ENCODE data around the gene USPL1.

Gene USPL1

DNA sequence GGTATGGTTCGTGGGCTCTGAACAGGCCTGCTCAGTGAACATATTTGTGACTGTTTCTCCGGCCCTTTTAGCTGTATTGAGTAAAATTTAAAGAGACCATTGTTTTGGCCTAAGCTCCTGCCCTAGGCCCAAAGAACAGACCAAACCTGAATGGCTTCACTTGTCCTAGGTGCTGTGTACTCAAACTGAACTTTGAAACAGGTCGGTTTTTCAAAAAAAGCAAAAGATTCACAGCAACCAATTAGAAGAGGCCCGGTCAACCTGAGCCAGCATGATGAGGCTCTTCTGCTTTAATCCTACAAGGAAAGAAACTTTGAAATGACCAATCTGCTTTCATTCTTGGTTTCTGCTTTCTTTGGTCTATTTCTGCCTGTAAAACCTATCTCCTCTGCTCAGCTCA lies 50.6 kb downstream of the USPL1 start:
- no peak overlapping the region for H3K27ac ChIP-seq (ENCODE audit: insufficient read depth, low read length, poor library complexity, severe bottlenecking)
- DNase-seq, result no peak
- no peak overlapping the region for H3K4me3 ChIP-seq (ENCODE audit: insufficient read depth, low read depth, low read length, poor library complexity, severe bottlenecking)
- no peaks in the 10 kb centered on the region for H3K36me3 ChIP-seq (ENCODE audit: control insufficient read depth, insufficient read depth, low read length)
- H3K9me3 ChIP-seq (ENCODE audit: control insufficient read depth, low read length), result no peaks in the 10 kb centered on the region
- H3K4me1 ChIP-seq (ENCODE audit: control insufficient read depth, insufficient read depth, low read length, poor library complexity, severe bottlenecking), result peaks cover 6% of the 10 kb centered on the region
- H3K27me3 ChIP-seq (replicated peaks; ENCODE audit: control insufficient read depth, insufficient read depth, low read length, poor library complexity, severe bottlenecking), result no peaks in the 10 kb centered on the region

DNA sequence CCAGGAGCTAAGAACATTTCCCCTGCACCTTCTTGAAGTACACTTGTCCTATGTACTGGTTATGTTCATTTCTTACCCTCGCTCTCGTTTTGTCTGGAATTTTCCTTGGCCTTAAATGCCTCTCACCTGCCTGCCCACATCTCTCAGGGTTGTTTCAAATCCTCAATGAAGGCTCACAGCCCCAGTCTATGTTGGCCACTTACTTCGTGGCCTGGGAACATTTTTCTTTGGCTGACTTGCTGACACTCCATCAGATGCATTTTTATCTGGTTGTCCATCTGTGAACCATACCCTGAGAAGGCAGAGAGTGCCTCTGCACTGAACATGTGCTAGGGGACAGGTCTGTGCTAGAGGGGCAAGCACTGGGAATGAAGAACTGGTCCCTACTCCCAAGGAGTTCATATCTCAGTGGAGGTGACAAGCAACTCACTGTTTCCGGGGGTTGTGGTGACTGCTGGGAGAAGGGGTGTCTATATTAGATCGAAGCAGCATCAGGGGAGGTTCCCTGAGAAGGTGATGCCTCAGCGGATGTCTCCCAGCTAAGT lies 53.6 kb downstream of the USPL1 start:
- Histone ChIP-seq H3K4me1 (ENCODE audit: control insufficient read depth, insufficient read depth, low read length, poor library complexity, severe bottlenecking) (no peaks in the 10 kb centered on the region), H3K4me3 (ENCODE audit: insufficient read depth, low read depth, low read length, poor library complexity, severe bottlenecking) (no peak overlapping the region), H3K27me3 (replicated peaks; ENCODE audit: control insufficient read depth, insufficient read depth, low read length, poor library complexity, severe bottlenecking) (no peaks in the 10 kb centered on the region), H3K9me3 (ENCODE audit: control insufficient read depth, low read length) (no peaks in the 10 kb centered on the region), H3K36me3 (ENCODE audit: control insufficient read depth, insufficient read depth, low read length) (no peaks in the 10 kb centered on the region), H3K27ac (ENCODE audit: insufficient read depth, low read length, poor library complexity, severe bottlenecking) (no peak overlapping the region)
- no peak for DNase-seq

DNA sequence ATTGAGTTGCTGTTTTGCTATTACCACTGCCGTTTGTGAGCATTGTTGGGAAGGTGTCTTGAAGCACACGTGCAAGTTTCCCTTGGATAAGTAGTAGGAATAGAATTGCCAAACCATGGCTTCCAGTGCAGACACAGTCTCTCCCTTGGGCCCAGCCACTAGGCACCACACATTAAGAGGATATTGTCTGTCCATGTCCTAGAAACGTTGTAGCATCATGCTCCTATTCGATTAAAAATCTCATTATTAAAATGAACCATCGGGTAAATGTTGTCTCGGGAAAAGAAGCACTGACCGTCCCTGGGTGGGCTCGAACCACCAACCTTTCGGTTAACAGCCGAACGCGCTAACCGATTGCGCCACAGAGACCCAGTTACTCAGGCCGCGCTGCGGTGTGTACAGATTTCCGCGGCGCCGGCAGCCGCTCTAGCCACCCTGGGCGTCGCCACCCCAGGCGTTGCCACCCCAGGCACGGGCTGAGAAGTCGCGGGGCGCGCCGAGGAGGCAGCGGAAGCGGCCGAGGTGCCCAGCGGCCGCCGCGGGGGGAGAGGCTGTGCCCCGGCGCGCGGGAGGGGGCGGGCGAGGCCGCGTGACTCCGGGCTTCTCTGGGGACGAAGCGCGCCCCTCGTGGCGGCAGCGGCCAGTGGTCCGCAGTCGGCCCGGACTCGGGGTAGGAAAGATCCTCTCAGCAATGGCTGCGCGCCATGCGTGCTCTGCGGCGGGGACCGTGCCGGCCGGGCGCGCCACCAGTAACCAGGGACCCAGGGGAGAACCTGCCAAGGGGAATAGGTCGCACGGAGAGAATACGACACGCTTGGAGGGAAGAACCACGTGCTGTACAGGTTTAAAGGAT lies 56.2 kb downstream of the USPL1 start:
- Histone ChIP-seq H3K27me3 (replicated peaks; ENCODE audit: control insufficient read depth, insufficient read depth, low read length, poor library complexity, severe bottlenecking) (no peaks in the 10 kb centered on the region), H3K4me3 (ENCODE audit: insufficient read depth, low read depth, low read length, poor library complexity, severe bottlenecking) (peak overlapping the region; percentile 47), H3K9me3 (ENCODE audit: control insufficient read depth, low read length) (no peaks in the 10 kb centered on the region), H3K4me1 (ENCODE audit: control insufficient read depth, insufficient read depth, low read length, poor library complexity, severe bottlenecking) (no peaks in the 10 kb centered on the region), H3K36me3 (ENCODE audit: control insufficient read depth, insufficient read depth, low read length) (no peaks in the 10 kb centered on the region), H3K27ac (ENCODE audit: insufficient read depth, low read length, poor library complexity, severe bottlenecking) (peak overlapping the region; percentile 47)
- DNase-seq, result peak; percentile 75 to 87 (median 84)

DNA sequence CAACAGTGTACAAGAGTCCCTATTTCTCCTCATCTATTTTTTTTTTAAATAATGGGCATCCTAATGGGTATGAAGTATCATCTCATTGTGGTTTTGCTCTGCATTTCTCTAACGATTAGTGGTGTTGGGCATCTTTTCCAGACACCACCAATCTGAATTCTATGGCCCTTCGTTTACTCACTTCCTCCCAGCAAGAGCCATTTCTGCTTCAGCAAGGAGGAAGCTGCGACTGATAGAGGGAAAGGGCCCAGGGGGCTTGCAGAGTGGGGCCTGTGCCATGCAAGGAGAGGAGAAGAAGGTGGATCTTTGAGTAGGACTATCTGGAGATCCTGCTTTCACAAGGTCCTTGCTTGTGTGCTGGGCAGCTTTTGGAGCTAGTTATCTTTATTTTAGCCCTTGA lies 58.0 kb downstream of the USPL1 start:
- Histone ChIP-seq H3K27me3 (replicated peaks; ENCODE audit: control insufficient read depth, insufficient read depth, low read length, poor library complexity, severe bottlenecking) (no peaks in the 10 kb centered on the region), H3K9me3 (ENCODE audit: control insufficient read depth, low read length) (no peaks in the 10 kb centered on the region), H3K4me1 (ENCODE audit: control insufficient read depth, insufficient read depth, low read length, poor library complexity, severe bottlenecking) (no peaks in the 10 kb centered on the region), H3K27ac (ENCODE audit: insufficient read depth, low read length, poor library complexity, severe bottlenecking) (no peak overlapping the region), H3K36me3 (ENCODE audit: control insufficient read depth, insufficient read depth, low read length) (no peaks in the 10 kb centered on the region), H3K4me3 (ENCODE audit: insufficient read depth, low read depth, low read length, poor library complexity, severe bottlenecking) (no peak overlapping the region)
- no peak for DNase-seq

DNA sequence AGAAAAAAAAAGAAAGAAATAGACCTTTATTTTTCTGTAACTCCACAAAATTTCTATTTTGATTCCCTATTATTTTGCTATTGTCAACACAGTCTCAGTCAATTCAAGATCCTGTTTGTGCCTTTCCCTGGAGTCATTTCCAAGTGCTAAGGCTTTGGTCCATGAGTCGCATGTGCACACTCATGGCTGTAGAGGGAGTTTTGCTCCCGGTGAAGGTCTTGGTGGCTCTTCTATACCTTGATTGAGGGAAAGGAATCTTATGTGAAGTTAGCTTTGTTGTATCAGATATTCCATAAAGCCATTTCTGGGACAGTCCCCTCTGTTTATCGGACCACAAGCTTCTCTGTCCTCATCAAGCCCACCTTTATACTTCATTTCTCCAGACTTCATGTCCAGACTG lies 59.0 kb downstream of the USPL1 start:
- H3K36me3 ChIP-seq (ENCODE audit: control insufficient read depth, insufficient read depth, low read length), result no peaks in the 10 kb centered on the region
- H3K27me3 ChIP-seq (replicated peaks; ENCODE audit: control insufficient read depth, insufficient read depth, low read length, poor library complexity, severe bottlenecking), result no peaks in the 10 kb centered on the region
- no peak overlapping the region for H3K4me3 ChIP-seq (ENCODE audit: insufficient read depth, low read depth, low read length, poor library complexity, severe bottlenecking)
- no peak for DNase-seq
- no peaks in the 10 kb centered on the region for H3K9me3 ChIP-seq (ENCODE audit: control insufficient read depth, low read length)
- H3K4me1 ChIP-seq (ENCODE audit: control insufficient read depth, insufficient read depth, low read length, poor library complexity, severe bottlenecking), result no peaks in the 10 kb centered on the region
- H3K27ac ChIP-seq (ENCODE audit: insufficient read depth, low read length, poor library complexity, severe bottlenecking), result no peak overlapping the region

DNA sequence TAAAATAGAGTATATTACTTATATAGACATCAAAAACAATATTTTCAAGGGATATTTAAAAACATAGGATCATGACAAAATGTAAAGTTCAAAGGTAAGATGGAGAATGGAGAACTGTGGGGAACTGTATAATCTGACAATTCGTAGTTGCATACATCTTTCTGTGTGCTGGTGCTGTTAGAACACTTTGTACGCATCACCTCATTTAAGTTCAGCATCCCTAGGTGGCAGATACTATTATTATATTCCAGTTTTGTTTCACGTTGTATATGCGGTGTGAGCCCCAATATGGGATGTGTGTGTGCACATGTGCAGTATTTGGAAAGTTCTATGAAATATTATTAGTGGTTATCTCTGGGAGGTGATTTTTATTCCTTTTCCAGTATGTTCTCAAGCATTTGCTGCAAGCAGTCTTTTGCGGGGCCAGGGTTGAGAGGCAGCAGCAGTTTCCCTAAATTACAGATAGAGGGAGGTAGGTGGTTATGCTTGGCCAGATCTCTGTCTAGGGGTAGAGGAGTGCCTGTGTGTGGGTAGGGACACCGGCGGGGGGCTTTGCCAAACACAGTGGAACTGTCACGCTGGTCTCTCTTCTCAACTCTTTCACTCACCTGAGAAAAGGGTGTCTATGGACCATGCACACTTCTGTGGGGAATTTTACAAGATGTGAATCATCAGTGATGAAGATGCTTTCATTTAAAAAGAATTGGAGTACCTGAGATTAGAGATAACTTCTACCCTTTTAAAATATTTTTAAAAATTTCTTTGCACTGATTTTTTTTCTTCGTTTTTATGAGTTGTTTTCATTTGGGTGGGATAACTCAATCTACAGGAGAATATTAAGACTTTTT lies 62.0 kb downstream of the USPL1 start:
- Histone ChIP-seq H3K9me3 (ENCODE audit: control insufficient read depth, low read length) (no peaks in the 10 kb centered on the region), H3K4me3 (ENCODE audit: insufficient read depth, low read depth, low read length, poor library complexity, severe bottlenecking) (no peak overlapping the region), H3K4me1 (ENCODE audit: control insufficient read depth, insufficient read depth, low read length, poor library complexity, severe bottlenecking) (no peaks in the 10 kb centered on the region), H3K27ac (ENCODE audit: insufficient read depth, low read length, poor library complexity, severe bottlenecking) (no peak overlapping the region), H3K27me3 (replicated peaks; ENCODE audit: control insufficient read depth, insufficient read depth, low read length, poor library complexity, severe bottlenecking) (no peaks in the 10 kb centered on the region), H3K36me3 (ENCODE audit: control insufficient read depth, insufficient read depth, low read length) (no peaks in the 10 kb centered on the region)
- DNase-seq, result peak in 1 of 3 donors; percentile 7

DNA sequence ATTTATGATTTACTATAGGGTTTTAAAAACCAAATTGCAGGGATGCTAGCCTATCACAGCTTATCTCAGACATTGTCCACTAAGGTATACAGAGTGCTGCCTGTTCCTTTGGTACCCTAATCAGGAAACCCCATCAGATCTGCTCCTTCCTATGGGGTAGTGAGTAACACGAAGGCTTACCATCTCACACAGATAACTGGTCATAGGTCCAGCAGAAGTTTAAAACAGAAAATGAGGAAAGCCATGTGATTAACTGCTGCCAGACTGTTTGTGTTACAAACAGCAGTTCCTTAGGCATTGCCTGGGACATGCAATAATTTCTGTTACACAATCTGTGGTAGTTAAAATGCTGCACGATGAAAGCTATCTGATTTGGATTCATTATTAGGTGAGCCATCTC lies 64.1 kb downstream of the USPL1 start:
- H3K4me3 ChIP-seq (ENCODE audit: insufficient read depth, low read depth, low read length, poor library complexity, severe bottlenecking), result no peak overlapping the region
- no peaks in the 10 kb centered on the region for H3K27me3 ChIP-seq (replicated peaks; ENCODE audit: control insufficient read depth, insufficient read depth, low read length, poor library complexity, severe bottlenecking)
- H3K27ac ChIP-seq (ENCODE audit: insufficient read depth, low read length, poor library complexity, severe bottlenecking), result no peak overlapping the region
- H3K36me3 ChIP-seq (ENCODE audit: control insufficient read depth, insufficient read depth, low read length), result no peaks in the 10 kb centered on the region
- no peaks in the 10 kb centered on the region for H3K9me3 ChIP-seq (ENCODE audit: control insufficient read depth, low read length)
- DNase-seq, result no peak
- no peaks in the 10 kb centered on the region for H3K4me1 ChIP-seq (ENCODE audit: control insufficient read depth, insufficient read depth, low read length, poor library complexity, severe bottlenecking)

DNA sequence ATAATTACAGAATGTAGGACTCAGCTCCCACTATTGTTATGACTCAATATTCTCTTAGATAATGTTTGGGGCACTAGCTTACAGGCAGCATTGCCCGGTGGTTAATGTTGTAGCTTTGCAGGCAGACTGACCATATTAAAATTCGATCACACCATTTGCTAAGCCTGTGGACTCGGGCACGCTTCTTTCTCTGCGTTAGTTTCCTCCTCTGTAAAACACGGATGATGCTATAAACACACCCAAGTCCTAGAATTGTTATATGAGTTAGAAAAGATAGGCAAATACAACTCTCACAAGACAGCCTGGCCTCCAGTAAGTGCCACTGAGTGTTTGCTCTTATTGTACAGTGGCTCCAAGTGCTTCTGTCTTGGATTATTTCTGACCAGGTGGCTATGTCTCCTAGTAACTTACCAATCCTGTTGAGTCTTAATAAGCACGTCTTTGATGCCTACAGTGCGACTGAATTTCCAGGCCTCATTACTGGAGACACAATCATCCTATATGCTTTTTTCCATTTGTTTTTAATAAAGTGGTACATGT lies 67.7 kb downstream of the USPL1 start:
- Histone ChIP-seq H3K4me1 (ENCODE audit: control insufficient read depth, insufficient read depth, low read length, poor library complexity, severe bottlenecking) (no peaks in the 10 kb centered on the region), H3K36me3 (ENCODE audit: control insufficient read depth, insufficient read depth, low read length) (no peaks in the 10 kb centered on the region), H3K27me3 (replicated peaks; ENCODE audit: control insufficient read depth, insufficient read depth, low read length, poor library complexity, severe bottlenecking) (no peaks in the 10 kb centered on the region), H3K27ac (ENCODE audit: insufficient read depth, low read length, poor library complexity, severe bottlenecking) (no peak overlapping the region), H3K4me3 (ENCODE audit: insufficient read depth, low read depth, low read length, poor library complexity, severe bottlenecking) (no peak overlapping the region), H3K9me3 (ENCODE audit: control insufficient read depth, low read length) (no peaks in the 10 kb centered on the region)
- DNase-seq, result no peak

DNA sequence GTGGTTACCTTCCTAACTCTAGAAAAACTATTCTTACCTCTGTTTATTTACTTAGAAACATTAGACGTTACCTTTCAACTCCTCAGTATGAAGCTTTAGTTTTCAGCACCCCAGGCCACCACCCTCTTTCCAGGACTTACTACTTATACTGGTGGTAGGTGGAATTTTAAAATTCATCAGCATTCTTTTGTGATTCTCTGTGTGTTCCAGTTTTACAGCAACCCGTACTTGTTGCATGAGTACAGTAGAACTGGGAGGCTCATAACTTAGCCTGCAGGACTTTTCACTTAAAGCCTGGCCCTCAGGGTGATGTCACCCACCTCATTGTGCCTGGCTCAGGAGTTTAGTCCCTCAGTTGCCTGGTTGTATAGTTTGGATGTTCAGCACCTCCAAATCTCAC lies 68.3 kb downstream of the USPL1 start:
- H3K4me1 ChIP-seq (ENCODE audit: control insufficient read depth, insufficient read depth, low read length, poor library complexity, severe bottlenecking), result no peaks in the 10 kb centered on the region
- DNase-seq, result no peak
- H3K36me3 ChIP-seq (ENCODE audit: control insufficient read depth, insufficient read depth, low read length), result no peaks in the 10 kb centered on the region
- H3K27ac ChIP-seq (ENCODE audit: insufficient read depth, low read length, poor library complexity, severe bottlenecking), result no peak overlapping the region
- no peaks in the 10 kb centered on the region for H3K27me3 ChIP-seq (replicated peaks; ENCODE audit: control insufficient read depth, insufficient read depth, low read length, poor library complexity, severe bottlenecking)
- H3K9me3 ChIP-seq (ENCODE audit: control insufficient read depth, low read length), result no peaks in the 10 kb centered on the region
- H3K4me3 ChIP-seq (ENCODE audit: insufficient read depth, low read depth, low read length, poor library complexity, severe bottlenecking), result no peak overlapping the region

DNA sequence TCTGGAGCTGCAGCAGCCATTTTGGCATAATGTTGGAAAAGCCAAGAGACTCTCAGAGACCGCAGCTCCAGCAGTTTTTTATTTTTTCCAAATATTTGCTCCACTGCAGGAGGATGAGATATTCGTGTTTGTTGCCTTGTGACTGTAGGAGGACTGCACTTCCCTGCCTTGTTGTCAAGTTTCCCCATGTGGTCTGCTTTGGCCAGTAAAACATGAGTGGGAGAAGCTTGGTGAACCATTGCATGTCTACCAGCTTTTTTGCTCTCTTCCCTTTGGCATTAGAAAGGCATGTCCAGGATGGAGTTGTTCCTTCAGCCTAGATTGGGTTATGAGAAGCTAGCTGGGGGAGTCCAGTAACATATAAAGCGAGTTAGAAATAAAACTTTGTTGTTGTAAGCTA lies 69.9 kb downstream of the USPL1 start:
- Histone ChIP-seq H3K27ac (ENCODE audit: insufficient read depth, low read length, poor library complexity, severe bottlenecking) (no peak overlapping the region), H3K27me3 (replicated peaks; ENCODE audit: control insufficient read depth, insufficient read depth, low read length, poor library complexity, severe bottlenecking) (no peaks in the 10 kb centered on the region)
- DNase-seq, result no peak

More for the DNA sequence above, 69.9 kb downstream of the USPL1 start:
- no peaks in the 10 kb centered on the region for H3K36me3 ChIP-seq (ENCODE audit: control insufficient read depth, insufficient read depth, low read length)
- H3K9me3 ChIP-seq (ENCODE audit: control insufficient read depth, low read length), result no peaks in the 10 kb centered on the region
- no peak overlapping the region for H3K4me3 ChIP-seq (ENCODE audit: insufficient read depth, low read depth, low read length, poor library complexity, severe bottlenecking)
- H3K4me1 ChIP-seq (ENCODE audit: control insufficient read depth, insufficient read depth, low read length, poor library complexity, severe bottlenecking), result no peaks in the 10 kb centered on the region

Measured in effector memory CD4-positive, alpha-beta T cell (primary cell).